Anterior cingulate cortex (tissue), 58 donors: ENCODE measurements around the gene PCDHGB3.
"Not testable (repeated sequence)": the region's sequence is repeated elsewhere in the genome, so short reads cannot be mapped to it uniquely, and the experiment has no call there.

Experiments
- DNase-seq, 58 donors: peaks; one replicate each; lab custom pipeline; 2025; lab: John Stamatoyannopoulos, UW

Gene PCDHGB3

GRCh38 chr5:141356133-141356532 is 13.9 kb upstream of the PCDHGB3 start:
- DNase-seq: no peak

- DNase-seq: no peak
Measured at GRCh38 chr5:141356950-141357349, 13.1 kb upstream of the PCDHGB3 start.

GRCh38 chr5:141359790-141360426 is 10.1 kb upstream of the PCDHGB3 start, which contains the start of gene PCDHGB2:
Gene PCDHGB2 (plus strand): TSS chr5:141359994. CDS start chr5:141360136, 142 bp downstream.
- no peak for DNase-seq

GRCh38 chr5:141360685-141361084 is 9.4 kb upstream of the PCDHGB3 start:
- DNase-seq: no peak

GRCh38 chr5:141362719-141363118 is 7.3 kb upstream of the PCDHGB3 start:
- no peak for DNase-seq

GRCh38 chr5:141363952-141364660 is 5.9 kb upstream of the PCDHGB3 start, which contains the start of gene PCDHGA5:
Gene PCDHGA5 (plus strand): TSS chr5:141364162. CDS start chr5:141364331, 169 bp downstream.
- no peak for DNase-seq

- no peak for DNase-seq
Measured at GRCh38 chr5:141366016-141366896, 3.8 kb upstream of the PCDHGB3 start.

- DNase-seq: no peak
Measured at GRCh38 chr5:141371572-141372475, 1.8 kb downstream of the PCDHGB3 start.

- no peak for DNase-seq
Measured at GRCh38 chr5:141373673-141374317, 3.8 kb downstream of the PCDHGB3 start, which contains the start of gene PCDHGA6. Gene PCDHGA6 (plus strand): TSS chr5:141373891. CDS start chr5:141374084, 193 bp downstream.

GRCh38 chr5:141374627-141375026 is 4.6 kb downstream of the PCDHGB3 start:
- no peak for DNase-seq

- DNase-seq: not testable (repeated sequence)
Measured at GRCh38 chr5:141375444-141376155, 5.6 kb downstream of the PCDHGB3 start.

GRCh38 chr5:141382469-141383294 is 12.6 kb downstream of the PCDHGB3 start, which contains the start of gene PCDHGA7:
Gene PCDHGA7 (plus strand): TSS chr5:141382742. CDS start chr5:141382900, 158 bp downstream.
- no peak for DNase-seq

- DNase-seq: no peak
Measured at GRCh38 chr5:141383345-141383744, 13.3 kb downstream of the PCDHGB3 start.

- no peak for DNase-seq
Measured at GRCh38 chr5:141384471-141385267, 14.6 kb downstream of the PCDHGB3 start.

- not testable (repeated sequence) for DNase-seq
Measured at GRCh38 chr5:141387557-141388311, 17.7 kb downstream of the PCDHGB3 start, which contains the start of gene PCDHGB4. Gene PCDHGB4 (plus strand): TSS chr5:141387698. CDS start chr5:141387885, 187 bp downstream.

- no peak for DNase-seq
Measured at GRCh38 chr5:141388661-141389060, 18.6 kb downstream of the PCDHGB3 start.
